HTERT RPE-1 (cell line): ENCODE data around the gene HIGD1C.
"Not testable (repeated sequence)": the region's sequence is repeated elsewhere in the genome, so short reads cannot be mapped to it uniquely, and the experiment has no call there.

Experiments used
- in situ Hi-C: fragments of 300-500 bp; cut with MboI; formaldehyde crosslinking; loops from 4 replicates; pipeline ENCODE4 v1.14.3; 2020; ENCODE audit warnings: low sequenced_read_pairs

The HIGD1C gene

DNA sequence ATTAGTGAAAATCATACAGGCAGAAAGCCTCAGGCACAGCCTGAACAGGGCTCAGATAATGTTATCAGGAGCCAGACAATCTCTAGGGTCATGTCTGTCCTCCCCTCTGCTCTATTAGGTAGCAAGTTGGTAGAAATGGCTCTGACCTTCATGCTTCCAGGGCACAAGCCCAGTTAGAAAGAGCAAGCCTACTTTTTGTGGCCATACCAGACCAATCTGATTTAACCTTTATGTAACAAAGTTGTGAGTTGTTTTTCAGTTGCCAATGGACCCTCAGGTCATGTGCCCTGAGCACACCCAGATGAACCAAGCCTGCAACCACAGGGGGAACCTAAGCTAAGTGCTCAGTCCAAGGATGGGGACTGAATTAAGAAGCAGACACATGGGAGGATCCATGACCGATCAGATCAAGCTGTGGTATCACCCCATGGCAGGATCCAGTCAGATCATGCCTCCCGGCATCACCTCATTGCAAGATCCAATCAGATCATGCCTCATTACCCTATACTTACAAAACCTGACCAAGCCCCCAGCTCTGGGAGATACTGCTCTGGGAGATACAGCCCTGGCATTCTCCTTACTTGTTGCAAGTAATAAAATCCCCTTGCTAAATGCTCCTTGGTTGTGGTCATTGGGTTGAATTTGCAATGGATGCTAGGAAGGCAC is 18.8 kb upstream of the HIGD1C start:
- in situ Hi-C loops = no loop called here

GRCh38 chr12:50934371-50934851 is 17.9 kb upstream of the HIGD1C start:
- in situ Hi-C loops = no loop called here

DNA sequence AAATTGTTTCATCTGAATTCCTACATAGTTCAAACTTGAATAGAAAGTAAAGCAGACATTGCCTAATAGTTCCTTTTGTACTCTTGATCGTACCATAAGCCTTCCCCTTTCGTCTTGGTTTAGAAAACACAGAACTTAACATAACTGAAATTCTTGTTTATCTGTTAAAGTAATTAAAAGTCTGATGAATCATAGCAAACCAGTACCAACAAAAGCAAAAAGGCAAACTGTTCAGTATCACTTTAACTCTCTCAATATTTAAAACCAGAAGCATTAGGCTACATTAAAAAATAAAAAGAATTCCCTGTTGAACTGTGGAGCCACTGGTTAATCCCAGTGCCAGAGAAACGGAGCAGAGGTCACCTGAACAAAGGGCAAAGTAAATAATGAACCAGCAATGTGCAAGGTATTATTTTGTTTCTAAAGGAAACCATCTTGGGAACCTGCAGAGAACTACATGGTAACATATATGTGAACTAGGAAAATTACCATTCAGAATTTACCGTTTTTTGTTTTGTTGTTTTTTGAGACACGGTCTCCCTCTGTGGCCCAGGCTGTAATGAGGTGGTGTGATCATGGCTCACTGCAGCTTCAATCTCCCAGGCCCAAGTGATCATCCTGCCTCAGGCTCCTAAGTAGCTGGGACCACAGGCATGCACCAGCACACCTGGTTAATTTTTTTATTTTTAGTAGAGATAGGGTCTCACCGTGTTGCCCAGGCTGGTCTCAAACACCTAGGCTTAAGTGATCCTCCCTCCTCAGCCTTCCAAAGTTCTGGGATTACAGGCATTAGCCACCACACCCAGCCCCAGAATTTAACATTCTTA is 17.1 kb upstream of the HIGD1C start:
- in situ Hi-C loops = no loop called here

GRCh38 chr12:50936821-50937530 is 15.4 kb upstream of the HIGD1C start:
- in situ Hi-C loops = no loop called here

DNA sequence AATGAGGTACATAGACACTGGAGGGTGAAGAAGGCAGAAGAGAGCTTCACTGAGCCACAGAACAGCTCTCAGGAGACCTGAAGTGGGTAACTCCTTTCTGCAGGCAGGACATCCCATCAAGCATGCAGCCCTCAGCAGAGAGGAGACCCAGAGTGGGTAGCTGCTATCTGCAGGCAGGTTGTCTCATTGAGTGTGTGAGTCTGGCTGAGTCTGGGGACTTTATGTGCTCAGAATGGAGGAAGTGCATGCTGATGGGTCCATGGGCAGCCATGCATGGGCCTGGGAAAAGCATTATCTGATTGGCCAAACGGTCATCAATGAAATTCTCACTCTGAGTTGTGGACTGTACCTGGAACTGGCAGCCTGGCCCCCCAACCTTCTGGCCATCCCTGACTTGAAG is 14.7 kb upstream of the HIGD1C start:
- in situ Hi-C loops = no loop called here

DNA sequence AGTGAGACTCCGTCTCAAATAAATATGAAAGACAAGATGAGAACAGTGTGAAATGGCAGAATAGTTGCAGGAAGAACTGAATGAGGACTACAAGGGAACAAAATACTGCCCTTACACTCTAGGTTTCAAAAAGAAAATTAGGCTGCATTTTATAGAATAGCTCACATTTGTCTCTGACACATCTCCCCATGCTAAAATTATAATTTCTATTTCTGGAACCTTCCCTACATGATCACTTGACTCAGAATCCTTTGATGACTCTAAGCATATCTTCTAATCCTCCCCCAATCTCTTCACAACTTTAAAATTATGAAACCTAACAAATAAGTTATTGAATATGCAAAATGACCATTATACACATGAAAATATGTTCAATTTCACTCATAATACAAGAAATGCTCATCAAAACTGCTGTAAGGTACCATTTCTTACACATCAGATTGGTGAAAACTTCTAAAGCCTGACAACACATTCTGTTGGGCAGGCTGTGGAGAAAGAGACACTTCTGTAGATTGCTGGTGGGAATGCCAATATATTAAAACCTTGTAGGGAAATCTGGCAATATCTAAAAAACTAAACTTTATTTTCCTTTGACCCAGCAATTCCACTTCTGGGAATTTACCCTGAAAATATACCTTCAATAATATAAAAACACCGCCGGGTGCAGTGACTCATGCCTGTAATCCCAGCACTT is 4.3 kb upstream of the HIGD1C start:
- in situ Hi-C loops = no loop called here

DNA sequence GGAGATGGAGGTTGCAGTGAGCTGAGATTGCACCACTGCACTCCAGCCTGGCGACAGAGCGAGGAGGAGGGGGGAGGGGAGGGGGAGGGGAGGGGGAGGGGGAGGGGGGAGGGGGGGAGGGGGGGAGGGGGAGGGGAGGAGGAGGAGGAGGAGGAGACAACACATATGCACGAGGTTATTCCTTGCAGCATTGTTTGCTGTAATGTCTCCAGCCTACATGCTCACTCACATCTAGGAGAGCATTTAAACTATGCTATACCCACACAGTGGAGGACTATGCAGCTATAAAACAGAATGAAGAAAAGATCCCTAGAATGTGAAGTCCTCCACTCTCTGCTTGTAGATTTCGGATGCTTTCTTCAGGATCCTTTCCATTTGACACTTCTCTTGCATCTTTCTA is 3.5 kb upstream of the HIGD1C start:
- in situ Hi-C loops = no loop called here

- in situ Hi-C loops = no loop called here
These were observed 2.5 kb upstream of the HIGD1C start for GRCh38 chr12:50949801-50950302.

DNA sequence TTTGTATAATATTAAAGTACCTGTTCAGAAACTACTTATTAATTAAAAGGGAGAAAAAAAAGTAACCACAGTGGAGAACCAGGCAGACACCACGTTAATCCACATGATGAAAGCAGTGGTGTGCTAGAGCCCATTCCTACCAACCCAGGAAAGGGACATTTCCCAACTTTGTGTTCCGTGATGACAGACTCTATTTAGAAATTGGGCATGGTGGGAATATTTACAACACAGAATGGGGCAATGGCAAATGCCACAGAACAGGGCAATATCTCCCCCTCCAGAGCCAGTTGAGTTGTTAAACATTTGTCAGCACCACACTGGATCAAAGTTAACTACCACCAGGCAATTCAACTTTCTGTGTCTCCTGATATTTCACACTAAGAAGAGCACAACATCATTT is 1.2 kb upstream of the HIGD1C start:
- in situ Hi-C loops = no loop called here

- in situ Hi-C loops = no loop called here
These were observed 703 bp downstream of the HIGD1C start for GRCh38 chr12:50953047-50953446.

DNA sequence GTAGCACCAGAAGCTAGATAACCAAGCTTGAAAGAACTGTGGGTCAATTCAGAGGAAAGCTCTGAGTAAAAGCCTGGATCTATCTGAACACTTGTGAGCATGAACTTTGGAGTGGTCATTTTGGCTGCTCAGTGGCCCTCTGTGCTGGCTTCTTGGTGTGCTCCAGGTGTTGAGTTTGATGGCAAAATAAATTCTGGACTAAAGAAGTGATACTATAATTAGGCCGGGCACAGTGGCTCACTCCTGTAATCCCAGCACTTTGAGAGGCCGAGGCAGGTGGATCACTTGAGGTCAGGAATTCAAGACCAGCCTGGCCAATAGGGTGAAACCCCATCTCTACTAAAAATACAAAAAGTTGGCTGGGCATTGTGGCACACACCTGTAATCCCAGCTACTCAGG is 2.4 kb downstream of the HIGD1C start:
- in situ Hi-C loops = not testable (repeated sequence)

DNA sequence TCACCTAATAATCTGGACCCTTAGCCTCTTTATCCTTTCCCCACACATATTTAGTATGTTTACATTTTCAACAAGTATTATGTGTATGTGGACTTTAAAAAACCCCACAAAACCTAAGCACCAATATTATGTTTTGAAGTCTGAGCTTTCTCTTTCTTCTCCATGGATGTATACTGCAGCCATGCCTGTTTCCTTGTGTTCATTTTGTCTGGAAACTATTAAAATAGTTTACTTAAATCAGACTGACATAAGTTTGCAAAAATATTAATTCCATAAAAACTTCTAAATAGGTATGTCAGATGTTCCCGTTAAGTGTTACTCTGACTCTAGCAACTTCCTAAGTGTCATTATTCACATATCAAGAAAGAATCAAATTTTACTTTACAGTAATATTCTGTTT is 2.9 kb downstream of the HIGD1C start:
- in situ Hi-C loops = no loop called here

GRCh38 chr12:50955697-50956096 is 3.4 kb downstream of the HIGD1C start:
- in situ Hi-C loops = no loop called here

- in situ Hi-C loops = no loop called here
These were observed 7.8 kb downstream of the HIGD1C start for GRCh38 chr12:50960130-50960529.

DNA sequence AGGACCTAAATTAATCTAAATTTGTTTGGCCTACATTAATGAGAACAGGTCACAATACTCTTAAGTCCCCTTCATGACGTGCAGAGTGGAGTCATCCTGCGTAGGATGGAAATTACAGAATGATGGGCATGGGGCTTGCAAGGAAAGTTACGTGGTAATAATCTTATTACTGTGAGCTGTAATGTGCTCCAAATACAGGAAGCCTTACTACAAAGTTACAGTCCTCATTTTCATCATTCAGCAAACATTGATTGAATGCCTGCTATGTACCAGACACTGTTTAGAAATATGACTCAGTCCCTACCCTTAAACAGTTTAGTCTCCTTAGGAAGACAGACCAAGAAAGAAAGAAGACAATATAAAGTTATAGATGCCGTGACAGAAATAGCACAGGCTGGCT is 9.4 kb downstream of the HIGD1C start:
- in situ Hi-C loops = no loop called here

- in situ Hi-C loops = no loop called here
These were observed 12.1 kb downstream of the HIGD1C start for GRCh38 chr12:50964432-50964831.

GRCh38 chr12:50971946-50972345 is 19.6 kb downstream of the HIGD1C start:
- in situ Hi-C loops = no loop called here

GRCh38 chr12:50979369-50980052 is 27.2 kb downstream of the HIGD1C start:
- in situ Hi-C loops = no loop called here

GRCh38 chr12:50980545-50980944 is 28.2 kb downstream of the HIGD1C start:
- in situ Hi-C loops = no loop called here
